Measurements from ENCODE around the gene GALP.
A peak's percentile ranks its signal among the peaks of the same experiment; 100 is the strongest.

The GALP gene

GRCh38 chr19:56134654-56134921 is 41.2 kb upstream of the GALP start:
- DNase-seq (ENCODE audit: low read depth): no peak
- TF ChIP-seq POLR2A (IDR thresholded peaks at IDR 0.05; ENCODE audit: extremely low read depth, insufficient read length) (no peak), CTCF (IDR thresholded peaks at IDR 0.05; ENCODE audit: low read depth, low read length) (no peak), MAX (IDR thresholded peaks at IDR 0.05; ENCODE audit: low read depth, low read length) (no peak)
- no peak overlapping the region for H3K4me3 ChIP-seq (ENCODE audit: low read depth, low read length)

GRCh38 chr19:56136362-56136761 is 39.4 kb upstream of the GALP start:
- no peak for TF ChIP-seq MAX (IDR thresholded peaks at IDR 0.05; ENCODE audit: low read depth, low read length)
- TF ChIP-seq CTCF (IDR thresholded peaks at IDR 0.05; ENCODE audit: low read depth, low read length): no peak
- TF ChIP-seq MYC (IDR thresholded peaks at IDR 0.05; ENCODE audit: low read depth, low read length): no peak
- no peak for TF ChIP-seq POLR2A (IDR thresholded peaks at IDR 0.05; ENCODE audit: extremely low read depth, insufficient read length)
- no peak overlapping the region for H3K4me3 ChIP-seq (ENCODE audit: low read depth, low read length)

GRCh38 chr19:56137405-56137804 is 38.4 kb upstream of the GALP start:
- no peak overlapping the region for H3K4me3 ChIP-seq (ENCODE audit: low read depth, low read length)
- TF ChIP-seq CTCF (IDR thresholded peaks at IDR 0.05; ENCODE audit: low read depth, low read length) (no peak), POLR2A (IDR thresholded peaks at IDR 0.05; ENCODE audit: extremely low read depth, insufficient read length) (no peak), MAX (IDR thresholded peaks at IDR 0.05; ENCODE audit: low read depth, low read length) (no peak), MYC (IDR thresholded peaks at IDR 0.05; ENCODE audit: low read depth, low read length) (no peak)
- no peak for DNase-seq (ENCODE audit: low read depth)

More at GRCh38 chr19:56136362-56136761, 39.4 kb upstream of the GALP start:
- no peak for DNase-seq (ENCODE audit: low read depth)

GRCh38 chr19:56138069-56138468 is 37.7 kb upstream of the GALP start:
- no peak overlapping the region for H3K4me3 ChIP-seq (ENCODE audit: low read depth, low read length)
- no peak for DNase-seq (ENCODE audit: low read depth)
- TF ChIP-seq MYC (IDR thresholded peaks at IDR 0.05; ENCODE audit: low read depth, low read length) (no peak), MAX (IDR thresholded peaks at IDR 0.05; ENCODE audit: low read depth, low read length) (no peak), POLR2A (IDR thresholded peaks at IDR 0.05; ENCODE audit: extremely low read depth, insufficient read length) (no peak), CTCF (IDR thresholded peaks at IDR 0.05; ENCODE audit: low read depth, low read length) (no peak)

- DNase-seq (ENCODE audit: low read depth): peak; percentile 14
- TF ChIP-seq MYC (IDR thresholded peaks at IDR 0.05; ENCODE audit: low read depth, low read length) (no peak), CTCF (IDR thresholded peaks at IDR 0.05; ENCODE audit: low read depth, low read length) (no peak), POLR2A (IDR thresholded peaks at IDR 0.05; ENCODE audit: extremely low read depth, insufficient read length) (no peak), MAX (IDR thresholded peaks at IDR 0.05; ENCODE audit: low read depth, low read length) (no peak)
Measured at GRCh38 chr19:56139847-56140582, 35.8 kb upstream of the GALP start.

More at GRCh38 chr19:56139847-56140582, 35.8 kb upstream of the GALP start:
- peak overlapping the region; percentile 68 for H3K4me3 ChIP-seq (ENCODE audit: low read depth, low read length)

Data from NB4 (cell line).